ENCODE measurements around the gene KDM4E.
"Not testable (repeated sequence)": the region's sequence is repeated elsewhere in the genome, so short reads cannot be mapped to it uniquely, and the experiment has no call there.

Gene KDM4E

DNA sequence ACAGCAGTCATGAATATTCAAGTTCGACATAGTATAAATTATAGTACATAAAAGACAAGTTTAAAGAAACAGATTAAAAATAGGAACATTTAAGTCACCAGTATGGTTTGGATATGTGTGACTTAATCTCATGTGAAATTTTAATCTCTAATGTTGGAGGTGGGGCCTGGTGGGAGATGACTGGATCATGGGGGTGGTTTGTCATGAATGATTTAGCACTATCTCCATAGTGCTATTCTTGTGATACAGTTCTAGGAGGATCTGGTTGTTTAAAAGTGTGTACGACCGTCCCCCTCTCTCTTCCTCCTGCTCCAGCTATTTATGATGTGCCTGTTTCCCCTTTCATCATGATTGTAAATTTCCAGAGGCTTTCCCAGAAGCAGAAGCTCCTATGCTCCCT lies 3.3 kb downstream of the KDM4E start:
- DNase-seq (ENCODE audit: extremely low spot score) = no peak
- CTCF ChIA-PET = interaction anchor here (1.3 kb wide), 1 partner anchor 109 kb away, joined by 6 read pairs; no protein-coding TSS in a partner anchor
- TF ChIP-seq TARDBP (IDR thresholded peaks at IDR 0.05) (no peak), ZNF384 (IDR thresholded peaks at IDR 0.05) (no peak), SP1 (IDR thresholded peaks at IDR 0.05) (no peak), LEF1 (IDR thresholded peaks at IDR 0.05; ENCODE audit: borderline replicate concordance) (no peak), BHLHE40 (IDR thresholded peaks at IDR 0.05; ENCODE audit: borderline replicate concordance) (no peak), ELF4 (IDR thresholded peaks at IDR 0.05) (no peak), FOXK2 (IDR thresholded peaks at IDR 0.05) (no peak), FOXA1 (IDR thresholded peaks at IDR 0.05) (no peak), ARNT (IDR thresholded peaks at IDR 0.05) (no peak), FOXM1 (IDR thresholded peaks at IDR 0.05; ENCODE audit: borderline replicate concordance) (no peak)
- TF ChIP-seq, protein P1, sequence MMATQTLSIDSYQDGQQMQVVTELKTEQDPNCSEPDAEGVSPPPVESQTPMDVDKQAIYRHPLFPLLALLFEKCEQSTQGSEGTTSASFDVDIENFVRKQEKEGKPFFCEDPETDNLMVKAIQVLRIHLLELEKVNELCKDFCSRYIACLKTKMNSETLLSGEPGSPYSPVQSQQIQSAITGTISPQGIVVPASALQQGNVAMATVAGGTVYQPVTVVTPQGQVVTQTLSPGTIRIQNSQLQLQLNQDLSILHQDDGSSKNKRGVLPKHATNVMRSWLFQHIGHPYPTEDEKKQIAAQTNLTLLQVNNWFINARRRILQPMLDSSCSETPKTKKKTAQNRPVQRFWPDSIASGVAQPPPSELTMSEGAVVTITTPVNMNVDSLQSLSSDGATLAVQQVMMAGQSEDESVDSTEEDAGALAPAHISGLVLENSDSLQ (IDR thresholded peaks at IDR 0.05) = no peak
- POLR2A ChIA-PET = no interaction called here

DNA sequence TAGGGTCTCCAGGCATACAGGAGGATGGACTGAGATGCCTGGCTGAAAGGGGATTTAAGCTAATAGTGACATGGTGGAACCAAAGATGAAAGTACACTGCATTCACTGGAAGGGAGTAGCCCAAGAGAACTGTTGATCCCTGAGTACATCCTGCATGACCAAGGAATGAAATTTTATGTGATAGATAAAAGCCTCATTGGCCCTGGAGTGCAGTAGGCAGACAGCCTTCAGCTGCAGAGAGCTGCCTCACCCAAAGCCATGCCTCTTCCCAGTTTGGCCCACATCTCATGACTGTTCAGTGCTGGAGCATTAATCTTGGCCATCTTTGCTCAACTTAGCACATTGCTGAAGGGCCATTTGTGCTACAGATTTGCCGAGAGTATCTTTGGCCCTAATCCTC lies 8.0 kb downstream of the KDM4E start:
- CTCF ChIA-PET = no interaction called here
- TF ChIP-seq SP1 (IDR thresholded peaks at IDR 0.05) (no peak), TARDBP (IDR thresholded peaks at IDR 0.05) (no peak), CTBP1 (IDR thresholded peaks at IDR 0.05; ENCODE audit: borderline replicate concordance) (no peak), BHLHE40 (IDR thresholded peaks at IDR 0.05; ENCODE audit: borderline replicate concordance) (no peak), ELF4 (IDR thresholded peaks at IDR 0.05) (no peak), ARNT (IDR thresholded peaks at IDR 0.05) (no peak), FOXA1 (IDR thresholded peaks at IDR 0.05) (no peak), LEF1 (IDR thresholded peaks at IDR 0.05; ENCODE audit: borderline replicate concordance) (no peak), L3MBTL2 (conservative IDR thresholded peaks at IDR 0.05) (no peak), HDGF (IDR thresholded peaks at IDR 0.05; ENCODE audit: borderline replicate concordance) (no peak), NFRKB (IDR thresholded peaks at IDR 0.05) (no peak), SUZ12 (IDR thresholded peaks at IDR 0.05) (no peak), FOXK2 (IDR thresholded peaks at IDR 0.05) (no peak)
- TF ChIP-seq, protein P1 (IDR thresholded peaks at IDR 0.05) = no peak
- DNase-seq (ENCODE audit: extremely low spot score) = no peak
- POLR2A ChIA-PET = interaction anchor here (0.6 kb wide), 1 partner anchor 893 kb away, joined by 3 read pairs; no protein-coding TSS in a partner anchor

DNA sequence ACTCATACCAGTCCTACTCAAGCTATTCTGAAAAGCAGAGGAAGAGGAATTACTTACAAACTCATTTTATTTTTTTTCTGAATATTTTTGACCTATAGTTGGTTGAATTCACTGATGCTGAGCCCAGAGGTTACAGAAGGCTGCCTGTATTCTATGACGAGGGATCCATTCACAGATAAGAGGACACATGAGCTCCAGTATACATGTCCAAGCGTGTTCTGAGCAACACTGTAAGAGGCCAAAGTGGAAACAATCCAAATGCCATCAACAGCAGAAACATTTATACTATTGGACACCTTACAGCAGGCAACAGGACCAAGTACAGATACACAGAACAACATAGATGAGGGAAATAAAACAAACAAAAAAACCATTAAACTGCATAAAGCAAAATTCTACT lies 10.3 kb downstream of the KDM4E start:
- DNase-seq (ENCODE audit: extremely low spot score) = no peak
- POLR2A ChIA-PET = no interaction called here
- CTCF ChIA-PET = no interaction called here
- TF ChIP-seq ARNT (IDR thresholded peaks at IDR 0.05) (no peak), BHLHE40 (IDR thresholded peaks at IDR 0.05; ENCODE audit: borderline replicate concordance) (no peak), ELF4 (IDR thresholded peaks at IDR 0.05) (no peak), LEF1 (IDR thresholded peaks at IDR 0.05; ENCODE audit: borderline replicate concordance) (no peak), FOXA1 (IDR thresholded peaks at IDR 0.05) (no peak), SUZ12 (IDR thresholded peaks at IDR 0.05) (no peak), FOXK2 (IDR thresholded peaks at IDR 0.05) (no peak), NFRKB (IDR thresholded peaks at IDR 0.05) (no peak), HDGF (IDR thresholded peaks at IDR 0.05; ENCODE audit: borderline replicate concordance) (no peak), CTBP1 (IDR thresholded peaks at IDR 0.05; ENCODE audit: borderline replicate concordance) (no peak)

DNA sequence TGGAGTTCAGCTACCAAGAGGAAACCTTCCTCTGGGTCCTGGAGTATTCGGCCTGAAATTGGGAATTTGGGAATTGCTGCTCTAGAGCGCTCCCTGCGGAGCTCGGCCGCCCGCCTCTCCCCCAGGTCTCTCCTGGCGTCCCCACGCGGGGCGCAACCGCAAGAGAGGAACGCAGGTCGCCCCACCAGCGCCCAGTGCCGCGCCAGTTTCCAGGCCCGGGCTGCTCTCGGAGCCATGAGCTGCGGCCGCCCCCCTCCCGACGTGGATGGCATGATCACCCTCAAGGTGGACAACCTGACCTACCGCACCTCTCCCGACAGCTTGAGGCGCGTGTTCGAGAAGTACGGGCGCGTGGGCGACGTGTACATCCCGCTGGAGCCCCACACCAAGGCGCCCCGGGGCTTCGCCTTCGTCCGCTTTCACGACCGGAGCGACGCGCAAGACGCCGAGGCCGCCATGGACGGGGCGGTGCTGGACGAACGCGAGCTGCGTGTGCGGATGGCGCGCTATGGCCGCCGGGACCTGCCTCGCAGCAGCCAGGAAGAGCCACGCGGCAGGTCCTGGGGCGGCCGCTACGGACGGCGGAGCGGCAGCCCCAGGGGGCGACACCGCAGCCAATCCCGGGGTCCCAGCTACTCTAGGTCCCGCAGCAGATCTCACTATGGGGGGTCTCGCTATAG lies 12.4 kb downstream of the KDM4E start:
- DNase-seq (ENCODE audit: extremely low spot score); CTCF ChIA-PET: not testable (repeated sequence)

DNA sequence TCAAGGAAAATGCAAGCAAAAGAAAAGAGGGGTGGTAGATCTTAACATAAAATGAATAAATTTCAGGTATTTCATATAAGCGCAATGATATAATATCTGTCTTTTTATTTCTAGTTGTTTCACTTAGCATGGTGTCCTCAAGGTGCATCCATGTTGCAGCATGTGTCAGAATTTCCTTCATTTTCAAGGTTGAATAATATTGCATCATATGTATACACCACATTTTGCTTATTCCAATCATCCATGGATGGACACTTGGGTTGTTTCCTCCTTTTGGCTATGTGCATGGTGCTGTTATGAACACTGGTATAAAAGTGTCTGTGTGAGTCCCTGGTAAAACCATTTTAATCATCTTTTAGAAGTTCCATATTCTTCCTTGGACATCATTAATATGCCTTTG lies 17.2 kb downstream of the KDM4E start:
- DNase-seq (ENCODE audit: extremely low spot score) = no peak
- ChIA-PET POLR2A (no interaction called here), CTCF (no interaction called here)
- TF ChIP-seq LEF1 (IDR thresholded peaks at IDR 0.05; ENCODE audit: borderline replicate concordance) = no peak
- TF ChIP-seq NFRKB (IDR thresholded peaks at IDR 0.05) = no peak
- TF ChIP-seq, protein P1 (IDR thresholded peaks at IDR 0.05) = no peak
- no peak for TF ChIP-seq ELF4 (IDR thresholded peaks at IDR 0.05)
- no peak for TF ChIP-seq L3MBTL2 (conservative IDR thresholded peaks at IDR 0.05)
- TF ChIP-seq SUZ12 (IDR thresholded peaks at IDR 0.05) = no peak
- TF ChIP-seq CTBP1 (IDR thresholded peaks at IDR 0.05; ENCODE audit: borderline replicate concordance) = no peak
- TF ChIP-seq BHLHE40 (IDR thresholded peaks at IDR 0.05; ENCODE audit: borderline replicate concordance) = no peak
- TF ChIP-seq ZNF384 (IDR thresholded peaks at IDR 0.05) = no peak
- no peak for TF ChIP-seq FOXA1 (IDR thresholded peaks at IDR 0.05)
- no peak for TF ChIP-seq FOXK2 (IDR thresholded peaks at IDR 0.05)
- TF ChIP-seq FOXM1 (IDR thresholded peaks at IDR 0.05; ENCODE audit: borderline replicate concordance) = no peak
- no peak for TF ChIP-seq TARDBP (IDR thresholded peaks at IDR 0.05)
- no peak for TF ChIP-seq ARNT (IDR thresholded peaks at IDR 0.05)
- TF ChIP-seq SP1 (IDR thresholded peaks at IDR 0.05) = no peak

More for the DNA sequence above, 12.4 kb downstream of the KDM4E start:
- POLR2A ChIA-PET = not testable (repeated sequence)

DNA sequence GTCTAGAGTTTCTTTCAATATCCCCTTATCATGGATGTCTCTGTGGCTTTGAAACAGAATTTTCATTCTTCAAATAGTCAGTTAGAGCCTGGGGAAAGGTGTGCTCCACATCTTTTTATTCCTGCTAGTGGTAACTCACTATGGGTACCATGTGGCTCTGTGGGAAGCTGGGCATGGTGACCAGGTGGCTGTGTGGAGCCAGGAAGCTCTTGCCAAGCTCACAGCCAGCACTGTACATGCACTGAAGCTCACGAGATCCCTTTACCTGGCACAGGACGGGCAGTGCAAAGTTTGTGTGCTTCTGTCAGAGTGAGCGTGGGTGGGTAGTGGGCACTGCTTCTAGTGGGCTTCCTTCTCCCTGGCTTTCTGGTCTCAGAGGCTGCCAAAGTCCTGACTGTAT lies 17.8 kb downstream of the KDM4E start:
- CTCF ChIA-PET = no interaction called here
- TF ChIP-seq SUZ12 (IDR thresholded peaks at IDR 0.05) (no peak), LEF1 (IDR thresholded peaks at IDR 0.05; ENCODE audit: borderline replicate concordance) (no peak), FOXK2 (IDR thresholded peaks at IDR 0.05) (no peak), BHLHE40 (IDR thresholded peaks at IDR 0.05; ENCODE audit: borderline replicate concordance) (no peak), L3MBTL2 (conservative IDR thresholded peaks at IDR 0.05) (no peak), ARNT (IDR thresholded peaks at IDR 0.05) (no peak), ELF4 (IDR thresholded peaks at IDR 0.05) (no peak), TARDBP (IDR thresholded peaks at IDR 0.05) (no peak), HDGF (IDR thresholded peaks at IDR 0.05; ENCODE audit: borderline replicate concordance) (no peak), NFRKB (IDR thresholded peaks at IDR 0.05) (no peak)
- DNase-seq (ENCODE audit: extremely low spot score) = no peak
- POLR2A ChIA-PET = no interaction called here
